ENCODE data around the gene ABCB9.

DNA sequence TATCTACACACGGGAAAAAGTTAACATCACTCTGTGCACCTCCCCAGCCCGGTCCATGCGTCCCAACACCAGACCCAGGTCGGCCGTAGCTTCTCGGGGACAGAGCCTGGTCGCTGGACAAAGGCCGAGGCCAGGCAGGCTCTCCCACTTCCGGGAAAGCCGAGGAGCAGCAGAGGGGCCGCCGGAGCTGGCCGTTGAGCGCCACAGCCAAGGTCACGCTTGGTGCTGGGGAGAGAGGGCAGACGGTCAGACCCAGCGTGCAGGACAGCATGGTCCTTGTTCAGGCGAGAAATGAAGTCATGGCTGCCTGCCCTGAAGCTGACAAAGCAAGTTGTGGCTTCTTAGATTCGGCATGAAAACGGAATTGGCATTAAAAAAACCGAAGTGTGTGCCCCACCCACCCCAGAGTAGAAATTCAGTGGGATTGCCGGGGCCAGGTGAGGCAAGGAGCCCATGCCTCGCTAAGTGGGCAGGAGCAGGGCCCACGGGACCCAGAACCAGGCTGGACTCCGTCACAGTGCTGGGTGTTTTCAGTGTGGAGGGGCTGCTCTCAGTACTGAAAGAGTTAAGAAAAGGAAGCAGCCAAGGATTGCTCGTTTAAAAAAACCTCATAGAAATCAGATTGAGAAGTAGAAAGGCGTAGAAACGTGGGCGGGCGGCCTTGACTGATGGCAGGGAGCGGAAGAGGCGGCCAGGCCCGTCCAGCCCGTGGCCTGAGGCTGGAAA, 18.5 kb upstream of the ABCB9 start:
- TF ChIP-seq, protein P1, sequence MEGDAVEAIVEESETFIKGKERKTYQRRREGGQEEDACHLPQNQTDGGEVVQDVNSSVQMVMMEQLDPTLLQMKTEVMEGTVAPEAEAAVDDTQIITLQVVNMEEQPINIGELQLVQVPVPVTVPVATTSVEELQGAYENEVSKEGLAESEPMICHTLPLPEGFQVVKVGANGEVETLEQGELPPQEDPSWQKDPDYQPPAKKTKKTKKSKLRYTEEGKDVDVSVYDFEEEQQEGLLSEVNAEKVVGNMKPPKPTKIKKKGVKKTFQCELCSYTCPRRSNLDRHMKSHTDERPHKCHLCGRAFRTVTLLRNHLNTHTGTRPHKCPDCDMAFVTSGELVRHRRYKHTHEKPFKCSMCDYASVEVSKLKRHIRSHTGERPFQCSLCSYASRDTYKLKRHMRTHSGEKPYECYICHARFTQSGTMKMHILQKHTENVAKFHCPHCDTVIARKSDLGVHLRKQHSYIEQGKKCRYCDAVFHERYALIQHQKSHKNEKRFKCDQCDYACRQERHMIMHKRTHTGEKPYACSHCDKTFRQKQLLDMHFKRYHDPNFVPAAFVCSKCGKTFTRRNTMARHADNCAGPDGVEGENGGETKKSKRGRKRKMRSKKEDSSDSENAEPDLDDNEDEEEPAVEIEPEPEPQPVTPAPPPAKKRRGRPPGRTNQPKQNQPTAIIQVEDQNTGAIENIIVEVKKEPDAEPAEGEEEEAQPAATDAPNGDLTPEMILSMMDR (IDR thresholded peaks at IDR 0.05), result no peak
- no peak for TF ChIP-seq POLR2A (IDR thresholded peaks at IDR 0.05)

Data from uterus (tissue), 2 donors.